Lower leg skin (tissue), 3 donors: Measurements from ENCODE around the gene SPATA21.
"Not testable (repeated sequence)": the region's sequence is repeated elsewhere in the genome, so short reads cannot be mapped to it uniquely, and the experiment has no call there.

Experiments
- CTCF ChIP-seq, 3 donors: fragments of 450-650 bp; IDR thresholded peaks; one replicate each; pipeline ENCODE4 v1.5.1; 2016; ENCODE audit warnings: antibody characterized with exemption in 3 of 3, mild to moderate bottlenecking in 3 of 3, moderate library complexity in 2 of 3
- POLR2A ChIP-seq, 2 donors: fragments of 450-650 bp; IDR thresholded peaks; one replicate each; pipeline ENCODE4 v1.6.1; 2016 to 2017; ENCODE audit warnings: antibody characterized with exemption in 2 of 2, mild to moderate bottlenecking in 1 of 2, moderate library complexity in 1 of 2

- TF ChIP-seq CTCF, POLR2A (IDR thresholded peaks at IDR 0.05): not testable (repeated sequence)
These were observed 17.7 kb upstream of the SPATA21 start for GRCh38 chr1:16454909-16455308.
